Measurements from ENCODE around the gene OXLD1. TPM values are rescaled to one million over a fixed set of nuclear protein-coding genes. Genes with fewer than 3 reads are reported as not detected.

OXLD1 gene
- total and polyA plus RNA-seq, 4 donors = 11.2 to 26.4 (median 19.0) TPM

DNA sequence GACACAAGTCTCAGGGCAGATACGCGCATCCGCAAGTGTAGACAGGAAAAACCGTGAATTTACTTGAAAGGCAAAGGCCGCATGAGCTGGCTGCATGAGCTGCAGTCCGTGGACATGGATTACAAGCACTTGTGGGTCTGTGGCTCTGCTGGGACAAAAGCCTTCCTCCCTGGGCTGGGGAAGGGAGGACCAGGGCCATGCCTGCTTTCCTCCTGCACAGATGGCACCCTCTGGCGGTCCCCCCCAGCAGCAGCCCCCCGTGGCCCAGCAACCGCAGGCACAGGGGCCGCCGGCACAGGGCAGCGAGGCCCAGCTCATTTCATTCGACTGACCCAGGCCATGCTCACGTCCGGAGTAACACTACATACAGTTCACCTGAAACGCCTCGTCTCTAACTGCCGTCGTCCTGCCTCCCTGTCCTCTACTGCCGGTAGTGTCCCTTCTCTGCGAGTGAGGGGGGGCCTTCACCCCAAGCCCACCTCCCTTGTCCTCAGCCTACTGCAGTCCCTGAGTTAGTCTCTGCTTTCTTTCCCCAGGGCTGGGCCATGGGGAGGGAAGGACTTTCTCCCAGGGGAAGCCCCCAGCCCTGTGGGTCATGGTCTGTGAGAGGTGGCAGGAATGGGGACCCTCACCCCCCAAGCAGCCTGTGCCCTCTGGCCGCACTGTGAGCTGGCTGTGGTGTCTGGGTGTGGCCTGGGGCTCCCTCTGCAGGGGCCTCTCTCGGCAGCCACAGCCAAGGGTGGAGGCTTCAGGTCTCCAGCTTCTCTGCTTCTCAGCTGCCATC lies 35.1 kb upstream of the OXLD1 start:
- Histone ChIP-seq H3K9ac (ENCODE audit: low read depth in 1 of 2, low read length in 2 of 2) (no peak overlapping the region), H3K4me1 (ENCODE audit: control insufficient read depth in 4 of 4, insufficient read depth in 4 of 4, low read length in 3 of 4) (peaks cover 7 to 38% (median 30%) of the 10 kb centered on the region in 4 donors), H3K9me3 (ENCODE audit: control insufficient read depth in 4 of 4, low read length in 3 of 4) (no peaks in the 10 kb centered on the region), H3K4me3 (ENCODE audit: low read depth in 1 of 3, low read length in 3 of 3) (peak overlapping the region in 2 of 3 donors; percentile 89 to 96), H3K36me3 (ENCODE audit: control insufficient read depth in 4 of 4, insufficient read depth in 3 of 4, low read depth in 1 of 4, low read length in 3 of 4) (peaks cover 11 to 47% (median 16%) of the 10 kb centered on the region in 4 donors), H3K27me3 (ENCODE audit: control insufficient read depth in 4 of 4, insufficient read depth in 4 of 4, low read length in 3 of 4) (no peaks in the 10 kb centered on the region), H3K27ac (ENCODE audit: low read depth in 1 of 2, low read length in 2 of 2) (peak overlapping the region; percentile 27 to 95)
- 72% methylated on average over 23 of the region's 23 CpGs for WGBS
- DNase-seq (ENCODE audit: low spot score) = peak; percentile 67
- TF ChIP-seq RAD21 (IDR thresholded peaks at IDR 0.05) (no peak), TAF1 (conservative IDR thresholded peaks at IDR 0.05) (no peak), FOXA1 (IDR thresholded peaks at IDR 0.05) (no peak), RXRA (IDR thresholded peaks at IDR 0.05) (no peak), HNF4A (conservative IDR thresholded peaks at IDR 0.05) (no peak), FOXA2 (IDR thresholded peaks at IDR 0.05) (no peak), JUND (IDR thresholded peaks at IDR 0.05) (no peak), NR2F2 (IDR thresholded peaks at IDR 0.05) (no peak), ATF3 (IDR thresholded peaks at IDR 0.05) (no peak), SP1 (IDR thresholded peaks at IDR 0.05) (no peak), HNF4G (IDR thresholded peaks at IDR 0.05) (no peak), GABPA (IDR thresholded peaks at IDR 0.05 in 1 of 2, conservative IDR thresholded peaks at IDR 0.05 in 1 of 2) (no peak), CTCF (IDR thresholded peaks at IDR 0.05; ENCODE audit: low read depth, low read length, missing input control) (no peak)

DNA sequence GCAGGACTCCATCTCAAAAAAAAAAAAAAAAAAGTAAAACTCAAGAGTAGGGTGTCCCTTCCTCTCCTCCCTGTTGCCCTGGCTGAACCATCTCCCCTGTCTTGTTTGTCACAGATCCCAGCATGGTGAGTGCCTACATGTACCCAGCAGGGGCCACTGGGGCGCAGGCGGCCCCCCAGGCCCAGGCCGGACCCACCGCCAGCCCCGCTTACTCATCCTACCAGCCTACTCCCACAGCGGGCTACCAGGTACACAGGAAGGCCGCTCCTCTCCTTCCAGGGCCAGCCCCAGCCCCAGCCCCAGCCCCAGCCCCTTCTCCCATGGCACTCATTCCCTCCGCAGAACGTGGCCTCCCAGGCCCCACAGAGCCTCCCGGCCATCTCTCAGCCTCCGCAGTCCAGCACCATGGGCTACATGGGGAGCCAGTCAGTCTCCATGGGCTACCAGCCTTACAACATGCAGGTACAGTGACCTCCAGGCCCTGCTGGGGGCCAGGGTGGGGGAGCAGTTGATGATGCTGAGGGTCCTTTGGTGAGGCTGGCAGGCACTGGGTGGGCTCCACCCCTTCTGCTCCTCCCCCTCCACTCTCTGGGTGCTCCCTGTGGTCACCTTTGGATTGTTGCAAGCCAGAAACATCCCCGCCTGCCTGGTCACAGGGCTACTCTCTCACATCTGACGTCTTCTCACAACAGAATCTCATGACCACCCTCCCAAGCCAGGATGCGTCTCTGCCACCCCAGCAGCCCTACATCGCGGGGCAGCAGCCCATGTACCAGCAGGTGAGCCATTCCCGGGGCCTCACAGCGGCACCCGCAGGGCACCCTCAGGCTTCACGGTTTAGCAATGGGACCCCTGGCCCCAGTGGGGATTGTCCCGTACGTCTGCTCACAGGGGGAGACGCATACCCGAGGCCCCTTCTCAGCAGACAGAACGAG lies 34.2 kb upstream of the OXLD1 start:
- Histone ChIP-seq H3K27me3 (ENCODE audit: control insufficient read depth in 4 of 4, insufficient read depth in 4 of 4, low read length in 3 of 4) (no peaks in the 10 kb centered on the region), H3K9ac (ENCODE audit: low read depth in 1 of 2, low read length in 2 of 2) (no peak overlapping the region), H3K4me3 (ENCODE audit: low read depth in 1 of 3, low read length in 3 of 3) (no peak overlapping the region), H3K27ac (ENCODE audit: low read depth in 1 of 2, low read length in 2 of 2) (no peak overlapping the region), H3K9me3 (ENCODE audit: control insufficient read depth in 4 of 4, low read length in 3 of 4) (no peaks in the 10 kb centered on the region), H3K4me1 (ENCODE audit: control insufficient read depth in 4 of 4, insufficient read depth in 4 of 4, low read length in 3 of 4) (peaks cover 7 to 38% (median 30%) of the 10 kb centered on the region in 4 donors), H3K36me3 (ENCODE audit: control insufficient read depth in 4 of 4, insufficient read depth in 3 of 4, low read depth in 1 of 4, low read length in 3 of 4) (peaks cover 13 to 49% (median 16%) of the 10 kb centered on the region in 4 donors)
- 92% methylated on average over 25 of the region's 25 CpGs for WGBS
- no peak for TF ChIP-seq CTCF (IDR thresholded peaks at IDR 0.05; ENCODE audit: low read depth, low read length, missing input control)
- no peak for TF ChIP-seq REST (IDR thresholded peaks at IDR 0.05)
- no peak for TF ChIP-seq MAX (IDR thresholded peaks at IDR 0.05)
- TF ChIP-seq GABPA (IDR thresholded peaks at IDR 0.05 in 1 of 2, conservative IDR thresholded peaks at IDR 0.05 in 1 of 2) = no peak
- TF ChIP-seq FOXA1 (IDR thresholded peaks at IDR 0.05) = no peak
- TF ChIP-seq TAF1 (conservative IDR thresholded peaks at IDR 0.05) = no peak
- no peak for TF ChIP-seq SP1 (IDR thresholded peaks at IDR 0.05)
- no peak for TF ChIP-seq YY1 (IDR thresholded peaks at IDR 0.05)
- TF ChIP-seq NR2F2 (IDR thresholded peaks at IDR 0.05) = no peak
- TF ChIP-seq HNF4A (conservative IDR thresholded peaks at IDR 0.05) = no peak
- no peak for TF ChIP-seq RAD21 (IDR thresholded peaks at IDR 0.05)
- TF ChIP-seq EGR1 (IDR thresholded peaks at IDR 0.05; ENCODE audit: low read depth in 2 of 2) = no peak
- TF ChIP-seq HNF4G (IDR thresholded peaks at IDR 0.05) = no peak
- no peak for DNase-seq (ENCODE audit: low spot score)
